ENCODE data around the gene EXOSC10.
"Not testable (repeated sequence)": the region's sequence is repeated elsewhere in the genome, so short reads cannot be mapped to it uniquely, and the experiment has no call there.

EXOSC10 gene

GRCh38 chr1:11059155-11059967 is 40.3 kb downstream of the EXOSC10 start:
- no peak for DNase-seq

GRCh38 chr1:11058595-11059154 is 41.0 kb downstream of the EXOSC10 start:
- DNase-seq = no peak

- DNase-seq = no peak
Observed at GRCh38 chr1:11058026-11058425, 41.6 kb downstream of the EXOSC10 start.

- no peak for DNase-seq
Observed at GRCh38 chr1:11057477-11057876, 42.2 kb downstream of the EXOSC10 start.

- DNase-seq = no peak
Observed at GRCh38 chr1:11056504-11056903, 43.2 kb downstream of the EXOSC10 start.

GRCh38 chr1:11055676-11056075 is 44.0 kb downstream of the EXOSC10 start:
- DNase-seq = no peak

- DNase-seq = no peak
Observed at GRCh38 chr1:11054666-11055065, 45.0 kb downstream of the EXOSC10 start.

GRCh38 chr1:11054181-11054580 is 45.5 kb downstream of the EXOSC10 start:
- DNase-seq = no peak

- no peak for DNase-seq
Observed at GRCh38 chr1:11053758-11054137, 45.9 kb downstream of the EXOSC10 start.

- no peak for DNase-seq
Observed at GRCh38 chr1:11052839-11053757, 46.6 kb downstream of the EXOSC10 start.

- no peak for DNase-seq
Observed at GRCh38 chr1:11051781-11052511, 47.7 kb downstream of the EXOSC10 start.

- not testable (repeated sequence) for DNase-seq
Observed at GRCh38 chr1:11051121-11051520, 48.5 kb downstream of the EXOSC10 start.

GRCh38 chr1:11046625-11047365 is 52.9 kb downstream of the EXOSC10 start, which contains the start of gene MASP2:
MASP2 (minus strand) TSS chr1:11047239; CDS start chr1:11047207, 32 bp downstream.
- DNase-seq = no peak

GRCh38 chr1:11046270-11046566 is 53.5 kb downstream of the EXOSC10 start:
- DNase-seq = no peak

GRCh38 chr1:11045428-11046269 is 54.0 kb downstream of the EXOSC10 start:
- no peak for DNase-seq

GRCh38 chr1:11044849-11045427 is 54.7 kb downstream of the EXOSC10 start:
- DNase-seq = no peak

- DNase-seq = no peak
Observed at GRCh38 chr1:11044086-11044848, 55.4 kb downstream of the EXOSC10 start.

GRCh38 chr1:11042995-11043874 is 56.4 kb downstream of the EXOSC10 start:
- no peak for DNase-seq

- no peak for DNase-seq
Observed at GRCh38 chr1:11042065-11042464, 57.6 kb downstream of the EXOSC10 start.

All from left hindlimb (tissue), 1 donor.